Prostate gland (tissue), 2 donors: ENCODE measurements around the gene TMEM165. TPM values are rescaled to one million over a fixed set of nuclear protein-coding genes. Genes with fewer than 3 reads are reported as not detected.

ENCODE experiments used
- DNase-seq: peaks from one replicate; pipeline ENCODE4 v3.0.0-alpha.2; 2019; ENCODE audit warnings: low spot score
- H3K27ac ChIP-seq, 2 donors: fragments of 200-600 bp; sonication (generic); 2 replicates each; pipeline ENCODE4 v1.5.1; 2017 to 2019
- H3K27me3 ChIP-seq: fragments of 200-600 bp; sonication (generic); replicated peaks from 2 replicates; pipeline ENCODE4 v1.5.1; 2019; ENCODE audit not compliant: insufficient read depth
- H3K36me3 ChIP-seq, 2 donors: fragments of 200-600 bp; sonication (generic); 1 replicate in 1 of 2; 2 replicates in 1 of 2; pipeline versions ENCODE4 v1.5.1 to v1.8.1; 2017 to 2019
- H3K4me1 ChIP-seq: fragments of 200-600 bp; sonication (generic); replicated peaks from 2 replicates; pipeline ENCODE4 v1.5.1; 2019
- H3K4me3 ChIP-seq, 2 donors: fragments of 200-600 bp; sonication (generic); 2 replicates each; pipeline ENCODE4 v1.5.1; 2017 to 2019
- H3K9me3 ChIP-seq: fragments of 200-600 bp; sonication (generic); 2 replicates; pipeline ENCODE4 v1.5.1; 2017
- CTCF ChIP-seq, 4 experiments: fragments of 200-600 bp in 2 of 4; fragments of 450-650 bp in 2 of 4; sonication (generic) in 2 of 4; IDR thresholded peaks; 1 replicate in 3 of 4; 2 replicates in 1 of 4; pipeline ENCODE4 v1.5.1; 2016 to 2019; ENCODE audit warnings: antibody characterized with exemption in 4 of 4, mild to moderate bottlenecking in 2 of 4, moderate library complexity in 2 of 4
- POLR2A ChIP-seq: fragments of 450-650 bp; IDR thresholded peaks from one replicate; pipeline ENCODE4 v1.6.1; 2016; ENCODE audit warnings: antibody characterized with exemption, mild to moderate bottlenecking
- POLR2AphosphoS5 ChIP-seq: sonication (generic); formaldehyde crosslinking; IDR thresholded peaks from one replicate; pipeline ENCODE4 v1.6.1; 2017; ENCODE audit warnings: antibody characterized with exemption
- WGBS: methylation state at CpG from one replicate; pipeline ENCODE4 v1.1.5; 2018; 5-methylcytosine and 5-hydroxymethylcytosine counted together
- intact Hi-C: fragments of 100-400 bp; cut with DNase I; formaldehyde crosslinking; loops from one replicate; pipeline ENCODE4 v1.14.2; 2022
- total RNA-seq, 2 donors: library from RNA; depleted of rRNA; stranded (reverse); fragments of >200 nt; gene quantifications; one replicate each; pipeline ENCODE4 v1.1.0, GENCODE V29; 2016

Gene TMEM165
- total RNA-seq, 2 donors from 2014 or later = 117 to 183 TPM

DNA sequence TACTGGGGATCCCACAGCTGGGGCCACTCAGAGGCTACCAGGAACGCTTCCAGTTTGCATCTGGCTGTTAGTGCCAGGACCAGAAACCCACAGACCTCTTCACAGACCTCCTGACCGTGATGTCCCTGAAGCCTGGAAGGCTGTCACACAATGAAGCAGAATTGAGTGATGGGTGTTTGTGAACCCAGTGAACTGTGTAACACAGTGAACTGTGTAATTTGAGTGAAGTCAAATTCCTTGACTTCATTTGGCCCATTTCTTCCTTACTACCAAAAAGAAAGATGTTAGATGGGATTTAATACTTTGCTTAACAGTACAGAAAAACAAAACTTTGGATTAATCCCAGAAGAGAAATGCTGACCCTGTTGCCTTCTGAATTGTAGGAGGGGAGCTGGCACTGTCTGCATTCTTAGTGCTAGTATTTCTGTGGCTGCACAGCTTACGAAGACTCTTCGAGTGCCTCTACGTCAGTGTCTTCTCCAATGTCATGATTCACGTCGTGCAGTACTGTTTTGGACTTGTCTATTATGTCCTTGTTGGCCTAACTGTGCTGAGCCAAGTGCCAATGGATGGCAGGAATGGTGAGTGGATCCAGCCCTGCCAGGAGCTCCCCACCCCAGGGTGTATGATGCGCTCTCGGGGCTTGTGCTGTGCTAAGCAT is 31.9 kb upstream of the TMEM165 start:
- no peak for TF ChIP-seq POLR2A
- TF ChIP-seq POLR2AphosphoS5 = no peak
- no peak for TF ChIP-seq CTCF (IDR thresholded peaks at IDR 0.05)

DNA sequence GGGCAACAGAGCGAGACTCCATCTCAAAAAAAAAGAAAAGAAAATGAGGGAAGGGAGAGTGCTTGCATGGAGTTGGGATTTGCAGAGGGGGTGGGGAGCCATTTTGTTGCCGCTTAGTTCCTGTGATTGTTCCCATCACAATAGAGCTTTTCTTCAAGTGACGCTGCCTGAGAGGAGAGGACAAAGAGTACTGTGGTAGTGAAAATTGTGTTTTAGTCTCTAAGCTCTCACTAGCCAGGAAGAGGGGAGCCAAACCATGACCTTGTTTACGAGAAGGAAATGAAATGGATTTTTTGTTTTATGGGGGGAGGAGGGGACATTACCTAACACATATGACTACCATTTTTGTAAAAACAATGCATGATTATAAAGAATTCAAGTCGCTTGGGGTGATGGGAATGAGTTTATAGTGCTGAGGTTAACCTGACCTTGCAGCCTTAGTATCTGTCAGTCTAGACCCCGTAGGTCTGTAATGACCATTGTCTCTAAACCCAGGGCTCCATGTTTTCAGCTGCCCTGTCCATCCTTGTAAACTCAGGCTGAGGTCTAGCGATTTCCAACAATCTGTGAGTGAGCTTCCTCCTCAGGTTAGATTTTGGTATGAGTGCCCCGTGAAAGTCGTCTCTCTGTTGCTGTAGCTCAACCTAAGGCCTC is 30.9 kb upstream of the TMEM165 start:
- DNase-seq = no peak
- H3K27ac ChIP-seq = no peak overlapping the region
- 86% methylated on average over 9 of the region's 9 CpGs for WGBS
- TF ChIP-seq POLR2A (no peak), CTCF (IDR thresholded peaks at IDR 0.05) (no peak), POLR2AphosphoS5 (no peak)
- intact Hi-C loops = no loop called here
- no peaks in the 10 kb centered on the region for H3K27me3 ChIP-seq
- no peaks in the 10 kb centered on the region for H3K4me1 ChIP-seq
- H3K4me3 ChIP-seq = no peak overlapping the region
- H3K36me3 ChIP-seq = no peaks in the 10 kb centered on the region
- H3K9me3 ChIP-seq = no peaks in the 10 kb centered on the region

More for the DNA sequence above, 31.9 kb upstream of the TMEM165 start:
- WGBS = 72% methylated on average over 9 of the region's 9 CpGs
- Histone ChIP-seq H3K4me3 (no peak overlapping the region), H3K4me1 (no peaks in the 10 kb centered on the region), H3K27ac (no peak overlapping the region), H3K9me3 (no peaks in the 10 kb centered on the region), H3K27me3 (no peaks in the 10 kb centered on the region), H3K36me3 (no peaks in the 10 kb centered on the region)
- intact Hi-C loops = no loop called here
- no peak for DNase-seq

- no peak overlapping the region for H3K4me3 ChIP-seq
- no peaks in the 10 kb centered on the region for H3K27me3 ChIP-seq
- 87% methylated on average over 7 of the region's 7 CpGs for WGBS
- DNase-seq = no peak
- intact Hi-C loops = no loop called here
- TF ChIP-seq POLR2AphosphoS5 (no peak), CTCF (IDR thresholded peaks at IDR 0.05) (no peak), POLR2A (no peak)
- no peak overlapping the region for H3K27ac ChIP-seq
- no peaks in the 10 kb centered on the region for H3K9me3 ChIP-seq
- H3K36me3 ChIP-seq = no peaks in the 10 kb centered on the region
- H3K4me1 ChIP-seq = no peaks in the 10 kb centered on the region
Observed at GRCh38 chr4:55365345-55365728, 30.4 kb upstream of the TMEM165 start.

DNA sequence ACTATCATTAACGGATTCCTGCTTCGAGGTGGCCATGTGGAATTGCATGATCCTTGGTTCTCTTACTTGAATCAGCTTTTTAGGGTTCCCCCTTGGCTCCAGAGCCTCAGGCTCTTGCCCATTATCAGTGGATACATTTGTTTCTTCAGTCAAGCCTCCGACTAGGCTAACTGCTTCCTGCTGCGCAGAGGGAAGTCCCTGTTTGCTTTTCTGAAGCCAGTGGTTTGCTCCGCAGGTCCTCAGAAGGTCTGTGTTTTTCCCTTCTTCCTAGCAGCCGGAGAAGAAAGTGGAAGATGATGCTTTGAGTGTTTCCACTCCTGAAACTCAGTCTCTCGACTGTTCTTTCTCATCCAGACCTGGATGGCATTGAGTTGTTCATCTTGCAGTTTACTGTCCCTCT is 29.1 kb upstream of the TMEM165 start:
- intact Hi-C loops = no loop called here
- Histone ChIP-seq H3K9me3 (no peaks in the 10 kb centered on the region), H3K27me3 (no peaks in the 10 kb centered on the region), H3K27ac (no peak overlapping the region), H3K4me1 (no peaks in the 10 kb centered on the region), H3K4me3 (no peak overlapping the region), H3K36me3 (no peaks in the 10 kb centered on the region)
- 85% methylated on average over 7 of the region's 7 CpGs for WGBS
- TF ChIP-seq CTCF (IDR thresholded peaks at IDR 0.05) (no peak), POLR2AphosphoS5 (no peak), POLR2A (no peak)
- DNase-seq = no peak
